RWPE1 (cell line): ENCODE results near the gene KPNA1.

Experiments used
- CTCF ChIA-PET: fragments of 350-600 bp; sonication (Branson Sonifier 250); formaldehyde crosslinking; extraction: SDS; loops from one replicate; lab custom pipeline; 2021; lab: Yijun Ruan, JAX
- POLR2A ChIA-PET: fragments of 400-600 bp; formaldehyde crosslinking; extraction: SDS; loops from one replicate; lab custom pipeline; 2020; ENCODE audit warnings: antibody characterized with exemption; ENCODE audit not compliant: low non-redundant PET; lab: Yijun Ruan, JAX
- DNase-seq: peaks from one replicate; pipeline ENCODE4 v3.0.0; 2012; ENCODE audit warnings: low spot score
- H3K27ac ChIP-seq: fragments of 450-650 bp; 2 replicates; pipeline ENCODE4 v1.5.1; 2017
- CTCF ChIP-seq: fragments of 450-650 bp; conservative IDR thresholded peaks from 2 replicates; pipeline ENCODE4 v1.5.1; 2017; ENCODE audit warnings: low read depth, mild to moderate bottlenecking

The KPNA1 gene

GRCh38 chr3:122416966-122417365, 97.8 kb downstream of the KPNA1 start:
- peak overlapping the region; percentile 91 for H3K27ac ChIP-seq
- CTCF ChIA-PET = interaction anchor here (1.7 kb wide), 1 partner anchor 24 kb away, joined by 8 read pairs; no protein-coding TSS in a partner anchor
- no peak for DNase-seq
- POLR2A ChIA-PET = no interaction called here
- no peak for TF ChIP-seq CTCF

DNA sequence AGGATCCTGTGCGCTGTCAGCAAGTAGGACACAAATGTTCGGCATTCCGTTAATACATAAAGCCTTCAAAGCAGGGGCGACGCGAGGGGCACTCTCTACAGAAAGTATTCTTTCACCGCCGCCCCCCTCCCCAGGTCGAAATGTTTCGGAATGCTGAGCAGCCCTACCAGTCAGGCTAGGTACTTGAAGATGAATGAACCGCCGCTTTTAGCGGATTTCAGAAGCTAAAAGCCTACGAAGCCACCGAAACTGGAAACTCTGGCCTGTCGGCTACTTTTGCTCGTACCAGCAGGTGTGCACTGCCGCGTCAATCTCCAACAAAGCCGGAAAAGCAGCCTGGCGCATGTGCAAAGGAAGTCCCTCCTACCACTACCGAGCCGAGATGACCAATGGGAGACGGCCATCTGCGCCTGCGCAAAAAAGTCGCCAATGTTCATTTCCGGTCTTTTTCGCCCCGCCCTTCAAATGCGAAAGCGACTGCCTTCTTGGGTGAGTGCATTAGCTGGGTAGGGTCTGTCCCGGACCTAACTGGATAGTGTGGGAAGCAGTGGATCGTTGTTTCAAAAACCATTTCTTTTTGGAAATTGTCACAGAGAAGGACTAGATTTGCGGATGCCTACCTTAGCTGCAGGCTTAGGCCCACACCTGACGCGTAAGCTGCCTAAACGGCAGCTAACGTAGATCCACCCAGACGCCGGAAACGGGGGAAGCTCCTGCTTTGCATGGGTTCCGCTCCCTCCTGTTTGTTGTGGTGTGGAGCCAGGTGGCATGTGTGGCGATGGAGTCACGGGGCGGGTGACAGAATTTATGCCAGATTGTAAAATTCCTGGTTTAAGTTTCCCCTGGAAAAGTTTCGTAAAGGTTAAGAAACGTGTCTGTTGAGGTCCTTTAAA, 98.7 kb downstream of the KPNA1 start, which contains the start of gene WDR5B:
WDR5B (minus strand) TSS at position 301 of the 893 bp plus-strand sequence. CDS start 534 bp downstream, outside the sequence.
- peak within 1 kb of the TSS; percentile 91 for H3K27ac ChIP-seq
- peak; percentile 100 for DNase-seq
- CTCF ChIA-PET = interaction anchor here (0.6 to 1.7 kb wide), 2 partner anchors 23 to 272 kb away, joined by 3 to 8 read pairs; no protein-coding TSS in a partner anchor
- TF ChIP-seq CTCF = no peak
- POLR2A ChIA-PET = interaction anchor here (0.5 to 0.7 kb wide), 3 partner anchors 32 to 1170 kb away, joined by 3 to 4 read pairs (median 3); partner anchors contain the start of gene FAM162A

GRCh38 chr3:122415104-122415744, 99.5 kb downstream of the KPNA1 start:
- CTCF ChIA-PET = interaction anchor here (0.6 to 1.7 kb wide), 2 partner anchors 22 to 273 kb away, joined by 3 to 8 read pairs; no protein-coding TSS in a partner anchor
- peak; percentile 64 for DNase-seq
- TF ChIP-seq CTCF = no peak
- POLR2A ChIA-PET = interaction anchor here (0.6 kb wide), 1 partner anchor 374 kb away, joined by 4 read pairs; no protein-coding TSS in a partner anchor
- H3K27ac ChIP-seq = peak overlapping the region; percentile 91

DNA sequence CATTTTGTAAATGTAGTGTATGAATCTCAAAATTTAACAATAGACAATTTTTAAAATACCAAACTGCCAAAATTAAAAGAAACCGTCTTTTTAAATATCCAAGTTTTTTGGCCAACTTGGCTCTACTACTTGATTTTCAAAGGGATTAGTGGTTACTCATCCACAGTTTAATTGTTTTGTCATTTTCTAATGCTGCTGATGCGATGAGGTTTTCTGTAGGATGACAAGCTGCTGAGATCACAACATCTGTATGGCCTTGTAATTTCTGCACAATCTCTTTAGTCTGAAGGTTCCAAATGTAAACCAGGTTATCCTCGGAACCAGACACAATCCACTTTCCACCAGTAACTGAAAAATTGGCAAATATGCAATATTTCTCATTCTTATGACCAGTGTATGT, 100.3 kb downstream of the KPNA1 start:
- no peak for TF ChIP-seq CTCF
- POLR2A ChIA-PET = no interaction called here
- no peak overlapping the region for H3K27ac ChIP-seq
- no peak for DNase-seq
- CTCF ChIA-PET = no interaction called here

DNA sequence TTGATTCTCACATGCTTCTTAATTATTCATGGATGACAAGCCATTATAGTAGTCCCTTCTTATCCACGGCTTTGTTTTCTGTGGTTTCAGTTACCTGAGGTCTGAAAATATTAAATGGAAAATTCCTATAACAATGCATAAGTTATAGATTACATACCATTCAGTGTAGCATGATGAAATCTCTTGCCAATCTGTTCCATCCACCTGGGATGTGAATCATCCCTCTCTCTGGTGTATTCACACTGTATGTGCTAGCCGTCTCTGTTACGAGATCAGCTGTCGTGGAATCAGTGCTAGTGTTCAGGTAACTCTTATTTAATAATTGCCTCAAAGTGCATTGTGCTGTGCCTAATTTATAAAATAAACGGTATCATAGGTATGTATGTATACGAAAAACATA, 104.1 kb downstream of the KPNA1 start:
- CTCF ChIA-PET = interaction anchor here (0.6 to 1.0 kb wide), 2 partner anchors 17 to 864 kb away, joined by 3 to 5 read pairs; no protein-coding TSS in a partner anchor

More for the DNA sequence above, 104.1 kb downstream of the KPNA1 start:
- H3K27ac ChIP-seq = no peak overlapping the region
- POLR2A ChIA-PET = no interaction called here
- no peak for TF ChIP-seq CTCF
- DNase-seq = peak; percentile 10
